Large intestine (tissue), 3 donors: ENCODE results near the gene ANO7. TPM values are rescaled to one million over a fixed set of nuclear protein-coding genes. Genes with fewer than 3 reads are reported as not detected.

Source experiments
- DNase-seq, 2 donors: peaks; one replicate each; pipeline versions ENCODE4 v3.0.0 to v3.0.0-alpha.2; 2013
- H3K27ac ChIP-seq: one replicate; pipeline ENCODE4 v1.5.1; 2013; ENCODE audit warnings: low read length
- H3K27me3 ChIP-seq: 2 replicates; pipeline ENCODE4 v1.6.1; 2013; ENCODE audit warnings: low read length; ENCODE audit not compliant: control insufficient read depth, insufficient read depth
- H3K36me3 ChIP-seq: 2 replicates; pipeline ENCODE4 v1.6.1; 2013; ENCODE audit warnings: low read length; ENCODE audit not compliant: control insufficient read depth, insufficient read depth
- H3K4me1 ChIP-seq: one replicate; pipeline ENCODE4 v1.6.1; 2013; ENCODE audit warnings: low read length; ENCODE audit not compliant: control insufficient read depth, insufficient read depth
- H3K4me3 ChIP-seq: one replicate; pipeline ENCODE4 v1.5.1; 2013; ENCODE audit warnings: low read length
- H3K9me3 ChIP-seq: one replicate; pipeline ENCODE4 v1.6.1; 2013; ENCODE audit warnings: mild to moderate bottlenecking, low read depth, low read length, moderate library complexity; ENCODE audit not compliant: control insufficient read depth
- WGBS: methylation state at CpG from one replicate; pipeline ENCODE4 v1.1.5; 2013; ENCODE audit warnings: low lambda C conversion rate; ENCODE audit not compliant: insufficient coverage; 5-methylcytosine and 5-hydroxymethylcytosine counted together
- polyA plus RNA-seq: library from polyadenylated mRNA; unstranded; fragments of 120-200 nt; gene quantifications from one replicate; pipeline ENCODE4 v1.2.1, GENCODE V29; 2013

ANO7 gene
- polyA plus RNA-seq, 1 donor: 31.7 TPM

DNA sequence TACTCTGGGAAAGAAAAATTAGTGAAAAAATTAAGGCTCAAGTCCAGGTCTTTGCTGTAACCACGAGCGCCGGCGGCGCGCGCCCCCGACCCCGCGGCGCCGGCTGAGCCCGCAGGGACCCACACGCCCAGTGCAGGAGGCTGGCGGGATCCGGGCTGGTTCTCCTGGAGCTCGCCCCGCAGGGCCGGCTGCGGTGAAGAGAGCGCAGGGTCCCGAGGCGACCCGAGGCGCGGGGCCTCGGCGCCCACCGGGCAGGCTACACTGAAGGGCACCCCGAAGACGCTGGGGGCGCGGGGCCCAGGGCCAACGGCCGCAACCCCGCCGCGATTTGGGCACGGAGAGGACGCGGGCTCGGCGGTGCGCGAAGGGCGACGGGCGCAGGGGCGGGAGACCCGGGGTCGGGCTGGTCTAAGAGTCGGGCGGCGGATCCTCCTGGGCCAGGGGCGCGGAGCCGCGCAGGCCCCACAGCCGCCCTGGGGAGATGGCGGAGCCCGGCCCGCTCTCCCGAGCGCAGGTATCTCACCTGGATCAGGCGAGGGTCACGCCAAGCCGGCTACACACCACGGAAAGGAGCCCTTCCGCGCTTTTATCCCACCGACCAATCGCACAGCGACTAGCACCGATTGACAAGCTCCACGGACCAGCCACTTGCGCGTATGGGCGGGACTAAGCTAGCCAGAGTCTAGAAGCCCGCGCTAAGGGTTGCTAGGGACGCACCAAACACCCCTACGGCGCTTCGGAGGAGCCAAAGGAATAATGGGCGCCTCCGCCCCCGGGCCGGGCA is 39.4 kb upstream of the ANO7 start, which contains the start of gene PASK:
Gene PASK, minus strand, starts transcription at position 582 of the 784 bp plus-strand sequence. CDS start 6,440 bp downstream, outside the sequence.
- Histone ChIP-seq H3K27me3 (no peaks in the 10 kb centered on the region), H3K4me3 (peak within 1 kb of the TSS; percentile 69), H3K36me3 (peaks cover 5% of the 10 kb centered on the region), H3K4me1 (peaks cover 8% of the 10 kb centered on the region), H3K27ac (peak within 1 kb of the TSS; percentile 44), H3K9me3 (no peaks in the 10 kb centered on the region)
- no CpG with 5 or more reads among the region's 88 CpGs for WGBS
- peak; percentile 92 to 96 for DNase-seq

DNA sequence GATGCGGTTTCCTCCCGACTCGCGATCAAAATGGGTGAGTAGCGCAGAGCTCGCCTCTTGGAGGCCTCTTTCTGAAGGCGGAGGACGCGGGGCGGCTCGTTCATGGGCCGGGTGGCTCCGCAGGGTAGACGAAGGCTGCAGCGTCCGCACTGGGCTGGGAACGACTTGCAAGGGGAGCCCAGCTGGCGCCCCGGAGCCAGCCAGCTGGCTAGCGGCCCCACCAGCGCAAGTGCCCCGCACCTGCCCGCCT is 38.9 kb upstream of the ANO7 start:
- H3K27me3 ChIP-seq: no peaks in the 10 kb centered on the region
- no peak for DNase-seq
- H3K27ac ChIP-seq: no peak overlapping the region
- H3K9me3 ChIP-seq: no peaks in the 10 kb centered on the region
- no CpG with 5 or more reads among the region's 23 CpGs for WGBS
- peak overlapping the region; percentile 69 for H3K4me3 ChIP-seq
- H3K36me3 ChIP-seq: peaks cover 7% of the 10 kb centered on the region
- H3K4me1 ChIP-seq: peaks cover 8% of the 10 kb centered on the region

DNA sequence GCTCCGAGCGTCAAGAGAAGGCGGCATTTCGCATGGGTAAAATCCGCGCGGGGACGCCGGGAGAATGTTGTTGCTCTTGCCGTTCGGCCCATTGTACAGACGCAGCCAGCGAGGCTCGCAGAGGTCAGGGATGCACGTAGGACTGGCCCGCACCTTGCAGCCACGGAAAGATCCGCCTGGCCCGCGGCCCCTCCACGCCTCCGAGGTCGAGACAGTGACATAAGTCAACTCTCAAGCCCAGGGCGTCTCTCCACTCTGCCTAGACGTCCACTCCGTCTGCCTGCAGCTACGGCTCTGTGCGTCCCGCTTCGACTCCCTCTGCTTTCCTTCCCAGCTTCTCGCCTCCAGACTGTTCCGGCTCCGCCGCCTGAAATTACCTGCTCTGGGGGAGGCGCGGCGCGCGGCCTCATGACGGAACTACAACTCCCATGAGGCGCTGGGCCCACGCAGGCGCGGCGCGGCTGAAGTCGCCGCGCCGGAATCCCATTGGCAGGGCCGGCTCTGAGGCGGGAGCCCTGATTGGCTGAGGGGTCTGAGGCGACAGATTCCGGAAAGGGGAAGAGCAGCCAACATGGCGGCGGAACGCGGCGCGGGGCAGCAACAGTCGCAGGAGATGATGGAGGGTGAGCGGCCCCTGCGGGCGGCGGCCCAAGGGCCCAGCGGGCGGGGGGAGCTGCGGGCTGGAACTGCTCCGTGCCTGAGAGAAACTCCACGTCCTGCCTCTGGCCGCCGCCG is 38.4 kb upstream of the ANO7 start, which contains the start of gene PPP1R7:
Gene PPP1R7, plus strand, starts transcription at position 543 of the 735 bp plus-strand sequence. Its CDS starts 29 bp downstream, at position 572.
- H3K9me3 ChIP-seq: no peaks in the 10 kb centered on the region

DNA sequence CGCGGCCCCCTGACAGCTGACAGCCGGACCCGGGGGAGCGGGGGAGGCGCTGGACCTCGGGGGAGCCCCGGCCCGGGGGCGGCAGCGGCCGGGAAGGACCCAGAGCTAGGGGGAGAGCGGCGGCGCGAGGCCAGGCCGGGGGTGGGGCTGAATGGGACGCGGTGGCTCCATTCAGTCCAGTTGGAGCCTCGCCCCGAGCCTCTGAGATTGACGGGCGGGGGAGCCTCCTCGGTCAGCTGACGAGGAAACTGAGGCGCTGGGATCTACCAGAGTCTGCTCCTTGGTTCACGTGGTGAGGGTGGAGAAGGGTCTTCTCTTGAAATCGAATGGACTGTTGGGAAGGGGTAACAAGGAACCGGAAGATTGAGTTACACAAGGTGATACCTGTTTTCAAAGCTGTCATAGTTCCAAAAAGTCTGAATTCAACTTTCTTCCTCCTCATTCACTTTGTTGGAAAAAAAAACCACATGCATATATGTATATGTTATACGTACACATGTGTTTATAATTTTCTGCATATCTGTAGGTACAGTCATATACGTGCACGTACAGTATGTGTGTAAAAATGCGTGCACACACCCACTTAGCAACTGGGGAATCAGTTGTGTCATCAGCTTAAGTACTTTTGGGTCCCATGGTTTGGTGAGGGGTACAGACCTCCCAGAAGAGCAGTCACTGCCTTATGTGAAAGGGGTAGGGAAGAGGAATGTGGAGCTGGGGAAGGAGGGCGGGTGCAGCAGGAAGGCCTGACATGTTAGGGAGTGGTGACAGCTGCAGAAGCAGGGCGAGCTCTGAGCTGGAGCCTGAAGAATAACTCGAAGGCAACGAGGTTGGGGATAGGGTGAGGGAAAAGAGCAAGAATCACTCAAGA is 37.6 kb upstream of the ANO7 start:
- Histone ChIP-seq H3K4me3 (peak overlapping the region; percentile 69), H3K27me3 (no peaks in the 10 kb centered on the region), H3K36me3 (peaks cover 13% of the 10 kb centered on the region), H3K9me3 (no peaks in the 10 kb centered on the region), H3K27ac (no peak overlapping the region), H3K4me1 (peaks cover 8% of the 10 kb centered on the region)
- DNase-seq: peak in 1 of 2 donors; percentile 11
- WGBS: 0% methylated on average over 3 of the region's 37 CpGs

More for the DNA sequence above, 38.4 kb upstream of the ANO7 start, which contains the start of gene PPP1R7:
- Histone ChIP-seq H3K36me3 (peaks cover 10% of the 10 kb centered on the region), H3K27me3 (no peaks in the 10 kb centered on the region), H3K4me1 (peaks cover 8% of the 10 kb centered on the region), H3K27ac (peak within 1 kb of the TSS; percentile 44), H3K4me3 (peak within 1 kb of the TSS; percentile 69)
- WGBS: no CpG with 5 or more reads among the region's 73 CpGs
- peak; percentile 93 to 96 for DNase-seq

DNA sequence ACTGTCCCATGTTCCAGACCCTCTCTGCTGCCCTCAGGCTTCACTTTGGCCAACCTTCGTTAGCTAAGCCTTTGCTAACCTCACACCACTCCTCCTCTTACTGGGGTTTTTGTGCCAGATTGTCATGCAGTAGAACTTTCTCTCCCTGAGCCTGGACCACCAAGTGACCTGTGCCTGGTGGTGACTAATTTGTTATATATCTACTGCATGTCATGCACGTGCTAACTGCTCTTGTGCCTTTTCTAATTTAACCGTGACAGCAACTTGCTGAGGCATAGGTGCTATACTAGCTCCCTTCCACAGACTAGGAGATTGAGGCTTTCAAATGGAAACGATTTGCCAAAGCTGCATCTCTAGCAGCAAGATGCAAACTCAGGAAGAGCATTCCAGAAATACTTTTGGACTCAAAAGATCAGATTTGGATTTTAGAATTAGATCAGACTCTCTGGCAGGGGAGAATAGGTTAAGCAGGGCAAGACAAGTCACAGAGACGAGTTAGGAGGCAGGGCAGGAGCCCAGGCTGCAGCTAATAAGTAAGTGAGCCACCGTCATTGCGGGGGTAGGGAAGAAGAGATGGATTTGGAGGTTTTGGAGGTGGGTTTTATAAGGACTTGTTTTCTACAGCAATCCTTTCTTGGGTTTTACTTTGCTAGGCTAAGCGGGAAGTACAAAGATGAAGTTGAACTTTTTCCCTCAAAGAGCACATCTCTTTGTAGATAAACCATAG is 36.4 kb upstream of the ANO7 start:
- WGBS: 100% methylated on average over 1 of the region's 8 CpGs
- Histone ChIP-seq H3K4me3 (no peak overlapping the region), H3K36me3 (peaks cover 17% of the 10 kb centered on the region), H3K9me3 (no peaks in the 10 kb centered on the region), H3K27ac (no peak overlapping the region), H3K4me1 (peaks cover 8% of the 10 kb centered on the region), H3K27me3 (no peaks in the 10 kb centered on the region)
- no peak for DNase-seq

DNA sequence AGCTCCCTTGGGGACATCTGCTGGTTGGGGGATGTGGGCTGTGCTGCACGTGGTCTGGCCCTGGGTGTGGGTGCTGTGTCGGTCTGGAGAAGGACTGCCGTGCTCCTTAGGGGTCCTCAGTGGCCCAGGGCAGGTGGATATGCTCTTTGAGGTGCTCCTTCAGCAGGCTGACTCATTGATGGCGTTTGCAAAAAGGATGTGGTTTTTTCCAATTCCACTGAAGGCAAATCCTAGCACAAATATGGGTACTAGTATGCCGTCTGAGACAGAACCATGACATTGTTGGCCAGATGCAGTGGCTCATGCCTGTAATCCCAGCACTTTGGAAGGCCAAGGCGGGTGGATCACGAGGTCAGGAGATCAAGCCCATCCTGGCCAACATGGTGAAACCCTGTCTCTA is 34.9 kb upstream of the ANO7 start:
- Histone ChIP-seq H3K27ac (no peak overlapping the region), H3K9me3 (no peaks in the 10 kb centered on the region), H3K4me1 (peaks cover 5% of the 10 kb centered on the region), H3K36me3 (peaks cover 29% of the 10 kb centered on the region), H3K4me3 (no peak overlapping the region), H3K27me3 (no peaks in the 10 kb centered on the region)
- WGBS: 100% methylated on average over 1 of the region's 7 CpGs
- no peak for DNase-seq

DNA sequence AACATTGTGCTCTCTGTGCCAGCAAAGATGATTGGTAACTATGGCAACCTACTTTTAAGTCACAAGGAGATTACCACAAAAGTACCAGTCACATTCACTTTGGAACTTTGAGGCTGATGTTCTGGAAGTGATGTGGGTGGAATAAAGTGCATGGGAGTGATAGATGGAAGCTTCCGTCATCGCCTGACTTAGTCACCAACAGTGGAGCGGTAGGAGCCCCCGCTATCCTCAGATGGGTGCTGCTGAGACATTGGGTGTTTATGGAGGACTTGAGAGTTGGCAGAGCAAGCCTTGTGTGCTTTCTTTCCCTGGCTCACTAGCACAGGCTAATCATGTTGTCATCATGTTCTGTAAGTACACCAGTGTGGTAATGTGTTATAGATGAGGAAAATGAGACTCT is 33.6 kb upstream of the ANO7 start:
- peaks cover 40% of the 10 kb centered on the region for H3K36me3 ChIP-seq
- no peak overlapping the region for H3K4me3 ChIP-seq
- H3K9me3 ChIP-seq: no peaks in the 10 kb centered on the region
- H3K4me1 ChIP-seq: peaks cover 4% of the 10 kb centered on the region
- H3K27ac ChIP-seq: no peak overlapping the region
- H3K27me3 ChIP-seq: no peaks in the 10 kb centered on the region
- DNase-seq: no peak
- no CpG with 5 or more reads among the region's 4 CpGs for WGBS

DNA sequence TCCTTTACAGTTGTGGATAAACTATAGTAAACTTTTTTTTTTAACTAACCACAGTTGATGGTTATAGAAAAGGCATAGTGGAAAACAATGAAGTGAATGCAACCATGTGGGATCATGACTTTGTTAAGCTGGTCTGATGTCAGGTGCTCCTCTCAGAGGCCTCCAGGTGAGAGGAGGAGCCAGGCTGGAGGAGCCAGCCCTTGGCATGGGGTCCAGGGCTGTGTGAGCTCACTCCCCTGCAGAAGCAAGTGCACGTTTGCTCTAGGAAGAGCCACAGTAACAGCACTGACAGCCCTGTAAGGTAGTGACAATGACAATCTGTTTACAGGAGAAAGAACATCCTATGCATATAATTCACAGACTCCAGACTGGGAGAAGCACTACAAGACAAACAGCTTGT is 32.5 kb upstream of the ANO7 start:
- H3K27ac ChIP-seq: no peak overlapping the region
- H3K9me3 ChIP-seq: no peaks in the 10 kb centered on the region
- H3K4me1 ChIP-seq: peaks cover 4% of the 10 kb centered on the region
- H3K27me3 ChIP-seq: no peaks in the 10 kb centered on the region
- H3K4me3 ChIP-seq: no peak overlapping the region
- WGBS: no CpG with 5 or more reads among the region's 1 CpG
- H3K36me3 ChIP-seq: peaks cover 48% of the 10 kb centered on the region
- DNase-seq: no peak

DNA sequence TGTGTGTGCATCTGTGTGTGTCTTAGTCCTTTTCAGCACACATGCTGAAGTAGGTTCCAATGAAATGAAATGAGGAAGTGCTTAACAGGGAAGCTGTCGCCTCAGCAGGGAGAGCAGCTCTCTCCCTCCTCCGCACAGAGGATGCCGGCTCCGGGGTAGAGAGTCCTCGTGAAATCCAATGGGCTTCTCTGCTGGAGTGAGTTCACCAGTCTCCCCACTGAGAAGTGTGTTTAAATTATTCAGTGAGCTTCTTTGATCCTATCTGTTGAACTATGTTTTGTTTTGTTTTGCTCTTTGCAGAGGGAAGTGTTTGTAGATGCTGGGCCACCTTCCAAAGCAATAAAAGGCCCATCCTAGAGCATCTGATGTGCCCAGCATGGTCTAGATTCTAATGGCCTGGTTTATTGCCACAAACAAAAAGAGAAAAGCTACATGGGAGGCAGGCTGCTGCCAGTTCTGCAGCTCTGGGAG is 31.5 kb upstream of the ANO7 start:
- no peaks in the 10 kb centered on the region for H3K9me3 ChIP-seq

More for the DNA sequence above, 31.5 kb upstream of the ANO7 start:
- Histone ChIP-seq H3K4me3 (no peak overlapping the region), H3K27me3 (no peaks in the 10 kb centered on the region), H3K36me3 (peaks cover 55% of the 10 kb centered on the region), H3K4me1 (no peaks in the 10 kb centered on the region), H3K27ac (no peak overlapping the region)
- no CpG with 5 or more reads among the region's 5 CpGs for WGBS
- no peak for DNase-seq
